HepG2 (cell line): Measurements from ENCODE around the gene ADRA1B.

Experiments used
- CAMTA2 ChIP-seq: sonication (generic); formaldehyde crosslinking; IDR thresholded peaks from 2 replicates; pipeline ENCODE4 v1.4.0; 2020; ENCODE audit warnings: mild to moderate bottlenecking, missing genetic modification reagents, borderline replicate concordance
- EP300 ChIP-seq, 3 experiments: sonication (generic) in 1 of 3; formaldehyde crosslinking in 1 of 3; IDR thresholded peaks; 2 replicates each; pipeline versions ENCODE4 v1.5.1 to v1.6.1; 2011 to 2020; ENCODE audit warnings: low read depth in 2 of 3, low read length in 2 of 3, borderline replicate concordance in 1 of 3, improper control_type of control experiment in 1 of 3, mild to moderate bottlenecking in 1 of 3, missing genetic modification reagents in 1 of 3, moderate library complexity in 1 of 3
- HDAC2 ChIP-seq: sonication (generic); formaldehyde crosslinking; IDR thresholded peaks from 2 replicates; pipeline ENCODE4 v1.4.0; 2020; ENCODE audit warnings: missing genetic modification reagents
- HNRNPL ChIP-seq: fragments of 200-400 bp; formaldehyde crosslinking; IDR thresholded peaks from 2 replicates; pipeline ENCODE4 v1.6.1; 2017; ENCODE audit warnings: mild to moderate bottlenecking, low read depth, low read length
- RBM22 ChIP-seq: fragments of 200-400 bp; formaldehyde crosslinking; optimal IDR thresholded peaks from 2 replicates; pipeline ENCODE3; 2017; ENCODE audit warnings: mild to moderate bottlenecking, low read length, moderate library complexity
- REL ChIP-seq: sonication (generic); formaldehyde crosslinking; conservative IDR thresholded peaks from 2 replicates; pipeline ENCODE4 v1.8.0; 2022; ENCODE audit warnings: mild to moderate bottlenecking, missing genetic modification reagents, moderate library complexity
- RXRA ChIP-seq: sonication (generic); formaldehyde crosslinking; IDR thresholded peaks from 2 replicates; pipeline ENCODE4 v1.5.1; 2020; ENCODE audit warnings: missing genetic modification reagents
- SUZ12 ChIP-seq: fragments of 150-350 bp; IDR thresholded peaks from 2 replicates; pipeline ENCODE4 v1.6.1; 2014; ENCODE audit warnings: low read depth, low read length
- ZNF256 ChIP-seq: sonication (generic); formaldehyde crosslinking; conservative IDR thresholded peaks from 2 replicates; pipeline ENCODE4 v1.4.0; 2020; ENCODE audit warnings: missing genetic modification reagents
- ZNF326 ChIP-seq: sonication (generic); formaldehyde crosslinking; IDR thresholded peaks from 2 replicates; pipeline ENCODE4 v1.4.0; 2020; ENCODE audit warnings: missing genetic modification reagents, borderline replicate concordance
- TF ChIP-seq, protein P1 (sequence below): sonication (generic); formaldehyde crosslinking; IDR thresholded peaks from 2 replicates; pipeline ENCODE4 v1.4.0; 2020; ENCODE audit warnings: missing genetic modification reagents

DNA sequence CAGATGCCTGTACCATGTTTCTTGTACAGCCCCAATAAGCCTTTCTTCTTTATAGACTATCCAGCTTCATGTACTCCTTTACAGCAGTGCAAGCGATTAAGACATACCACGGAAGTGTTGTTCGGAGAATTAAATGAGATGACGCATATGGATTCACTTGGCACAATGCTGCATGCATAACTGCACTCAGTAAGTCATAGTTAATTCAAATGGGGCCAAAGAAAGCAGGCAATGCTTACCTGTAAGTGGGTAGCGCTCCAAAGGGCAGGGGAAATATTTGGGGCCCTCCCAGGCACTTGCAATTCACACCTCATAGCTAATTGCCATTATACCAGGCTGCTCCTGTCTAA is 7.7 kb upstream of the ADRA1B start:
- TF ChIP-seq REL (CRISPR knock-in tag) (no peak), SUZ12 (no peak), ZNF256 (CRISPR knock-in tag) (no peak), CAMTA2 (no peak), EP300 (IDR thresholded peaks at IDR 0.05; ENCODE audit: low read depth in 2 of 2, low read length in 2 of 2) (no peak), EP300 (CRISPR knock-in tag; IDR thresholded peaks at IDR 0.05; ENCODE audit: borderline replicate concordance) (no peak), HDAC2 (CRISPR knock-in tag) (no peak), RBM22 (no peak), RXRA (CRISPR knock-in tag) (no peak), ZNF326 (CRISPR knock-in tag) (no peak), HNRNPL (no peak)
- TF ChIP-seq, protein P1, sequence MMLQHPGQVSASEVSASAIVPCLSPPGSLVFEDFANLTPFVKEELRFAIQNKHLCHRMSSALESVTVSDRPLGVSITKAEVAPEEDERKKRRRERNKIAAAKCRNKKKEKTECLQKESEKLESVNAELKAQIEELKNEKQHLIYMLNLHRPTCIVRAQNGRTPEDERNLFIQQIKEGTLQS (CRISPR knock-in tag), result no peak
